Activated CD4-positive, alpha-beta T cell treated with anti-CD3 and anti-CD28 coated beads for 48 hours (primary cell): ENCODE data around the gene FMNL1.
A peak's percentile ranks its signal among the peaks of the same experiment; 100 is the strongest.

Experiments
- DNase-seq: peaks from one replicate; pipeline ENCODE4 v3.0.0-alpha.2; 2020

FMNL1 gene

GRCh38 chr17:45222996-45223538 is 1.4 kb downstream of the FMNL1 start:
- DNase-seq, result no peak

DNA sequence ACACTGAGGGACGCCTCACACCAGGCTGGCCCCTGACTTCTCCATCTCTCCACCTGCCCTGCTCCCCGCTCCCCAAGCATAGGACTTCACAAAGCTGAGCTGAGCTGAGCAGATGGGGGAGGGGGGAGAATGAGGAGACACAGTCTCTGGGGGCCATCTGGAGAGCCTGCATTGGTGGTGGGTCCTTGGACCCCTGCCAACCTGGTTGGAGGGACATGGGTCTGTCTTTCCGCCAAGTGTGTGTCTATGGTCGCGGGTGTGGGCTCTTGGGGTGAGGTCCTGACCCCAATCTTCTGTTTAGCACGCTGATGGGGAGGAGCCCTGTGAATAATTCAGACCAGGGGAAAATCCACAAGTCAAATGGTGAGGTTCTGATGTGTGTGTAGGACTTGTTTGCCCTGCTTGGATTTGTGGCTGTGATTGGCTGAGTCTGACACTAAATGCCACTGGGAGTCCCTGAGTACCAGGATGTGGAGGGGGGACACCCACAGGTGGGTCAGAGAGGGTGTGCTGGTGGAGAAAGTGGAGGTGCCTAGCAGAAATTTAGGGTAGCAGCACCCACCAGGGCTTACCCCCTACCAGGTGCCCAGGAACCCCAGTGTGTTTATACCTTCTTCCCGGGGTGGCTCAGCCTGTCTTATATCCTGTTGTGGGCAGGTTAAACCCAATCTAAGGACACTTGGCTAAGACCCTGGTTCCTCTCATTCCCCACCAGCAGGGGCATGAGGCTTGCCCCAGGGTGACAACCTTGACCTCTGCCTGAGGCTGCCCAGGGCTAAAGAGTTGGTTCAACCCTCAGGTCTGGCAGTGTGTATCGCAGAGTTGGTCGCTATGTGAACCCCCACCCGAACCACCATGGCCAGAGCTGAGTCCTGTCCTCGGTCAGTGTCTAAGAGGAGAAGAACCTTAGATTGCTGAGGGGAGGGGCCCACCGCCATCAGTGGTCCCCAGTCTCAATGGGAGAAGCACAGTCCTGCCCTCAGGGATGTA is 2.1 kb downstream of the FMNL1 start:
- peak; percentile 74 for DNase-seq

GRCh38 chr17:45224671-45225050 is 3.0 kb downstream of the FMNL1 start:
- DNase-seq, result peak; percentile 63

- DNase-seq, result peak; percentile 61
Measured at GRCh38 chr17:45225051-45225700, 3.5 kb downstream of the FMNL1 start.

DNA sequence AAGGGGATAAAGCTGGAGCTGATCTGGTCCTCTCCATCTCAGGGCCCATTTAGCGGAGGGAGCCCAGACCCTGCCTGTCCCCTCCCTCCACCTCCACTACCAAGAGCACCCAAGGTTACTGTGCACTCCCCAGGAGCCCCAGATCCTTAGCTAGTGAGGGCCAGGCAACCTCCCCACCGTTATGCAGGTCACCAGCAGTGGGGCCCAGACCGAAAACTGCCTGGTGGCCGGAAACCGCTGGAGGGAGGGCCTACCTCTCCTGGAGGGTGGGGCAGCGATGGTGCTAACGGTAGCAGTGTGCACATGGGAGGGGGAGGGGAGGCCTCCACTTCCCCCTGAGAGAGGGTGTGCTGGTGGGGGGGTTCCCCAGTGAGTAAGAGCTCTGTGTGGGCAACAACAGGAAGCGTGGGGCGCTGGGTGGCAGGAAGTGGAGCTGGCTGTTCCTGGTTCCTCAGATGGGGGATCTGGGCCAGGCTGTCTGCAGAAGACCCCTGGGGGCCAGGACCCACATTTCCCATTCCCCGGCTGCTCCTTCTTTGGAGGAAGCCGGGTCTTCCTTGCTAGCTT is 4.4 kb downstream of the FMNL1 start:
- peak; percentile 97 for DNase-seq

DNA sequence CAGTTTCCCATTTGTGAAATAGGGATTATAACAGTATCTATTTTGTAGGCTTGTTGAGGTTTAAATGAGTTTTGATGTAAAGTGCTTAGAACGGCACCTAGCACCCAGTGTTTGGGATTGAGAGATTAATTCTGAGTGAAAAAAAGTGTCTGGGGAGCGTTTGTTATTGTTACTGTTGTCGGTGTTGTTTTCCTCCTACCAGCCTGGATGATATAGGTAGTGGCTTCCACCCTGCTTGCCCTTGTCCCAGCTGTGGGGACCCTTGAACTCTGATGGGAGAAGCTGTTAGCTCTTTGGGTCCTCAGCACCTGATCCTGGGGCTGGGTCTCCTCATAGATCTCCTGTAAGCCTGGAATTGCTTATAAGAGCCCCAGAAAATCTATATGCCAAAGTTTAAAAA is 4.9 kb downstream of the FMNL1 start:
- DNase-seq, result no peak

DNA sequence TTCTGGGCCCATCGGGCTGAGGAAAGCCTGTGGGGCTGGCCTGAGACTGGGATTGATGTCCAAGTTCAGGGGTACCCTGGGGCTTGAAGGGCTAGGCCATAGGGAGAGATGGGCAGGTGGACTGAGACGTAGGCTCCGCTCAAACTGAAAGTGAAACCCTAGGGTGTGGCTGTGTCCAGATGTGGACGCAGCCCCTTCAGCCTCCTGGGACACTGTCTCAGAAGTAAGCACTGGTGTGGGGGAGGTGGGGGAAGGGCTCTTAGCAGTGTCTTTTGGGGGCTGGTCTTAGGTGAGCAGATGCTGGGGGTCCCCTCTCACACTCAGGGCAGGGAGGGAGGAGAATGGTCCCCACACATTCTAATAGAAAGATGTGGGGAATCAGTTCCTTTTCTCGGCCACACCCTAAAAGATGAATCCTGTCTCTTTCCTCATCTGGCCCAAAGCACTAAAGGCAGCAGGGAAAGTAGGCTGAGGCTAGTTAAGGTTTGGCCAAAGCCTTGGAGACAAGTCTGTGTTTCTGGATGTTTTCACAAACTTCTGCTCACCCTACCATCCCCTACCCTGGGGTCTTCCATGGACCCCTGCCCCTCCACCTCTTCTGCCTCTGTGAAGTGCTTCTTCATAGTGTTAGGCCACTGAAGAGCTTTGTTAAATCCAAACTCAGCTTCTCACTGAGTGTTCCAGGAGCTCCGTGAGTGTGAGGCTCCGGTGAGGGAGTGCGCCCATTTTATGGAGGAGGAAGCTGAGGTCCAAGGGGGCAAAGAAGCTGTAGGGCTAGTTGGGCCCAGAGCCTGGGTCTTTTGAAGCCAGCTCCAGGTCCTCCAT is 5.6 kb downstream of the FMNL1 start:
- DNase-seq, result no peak

DNA sequence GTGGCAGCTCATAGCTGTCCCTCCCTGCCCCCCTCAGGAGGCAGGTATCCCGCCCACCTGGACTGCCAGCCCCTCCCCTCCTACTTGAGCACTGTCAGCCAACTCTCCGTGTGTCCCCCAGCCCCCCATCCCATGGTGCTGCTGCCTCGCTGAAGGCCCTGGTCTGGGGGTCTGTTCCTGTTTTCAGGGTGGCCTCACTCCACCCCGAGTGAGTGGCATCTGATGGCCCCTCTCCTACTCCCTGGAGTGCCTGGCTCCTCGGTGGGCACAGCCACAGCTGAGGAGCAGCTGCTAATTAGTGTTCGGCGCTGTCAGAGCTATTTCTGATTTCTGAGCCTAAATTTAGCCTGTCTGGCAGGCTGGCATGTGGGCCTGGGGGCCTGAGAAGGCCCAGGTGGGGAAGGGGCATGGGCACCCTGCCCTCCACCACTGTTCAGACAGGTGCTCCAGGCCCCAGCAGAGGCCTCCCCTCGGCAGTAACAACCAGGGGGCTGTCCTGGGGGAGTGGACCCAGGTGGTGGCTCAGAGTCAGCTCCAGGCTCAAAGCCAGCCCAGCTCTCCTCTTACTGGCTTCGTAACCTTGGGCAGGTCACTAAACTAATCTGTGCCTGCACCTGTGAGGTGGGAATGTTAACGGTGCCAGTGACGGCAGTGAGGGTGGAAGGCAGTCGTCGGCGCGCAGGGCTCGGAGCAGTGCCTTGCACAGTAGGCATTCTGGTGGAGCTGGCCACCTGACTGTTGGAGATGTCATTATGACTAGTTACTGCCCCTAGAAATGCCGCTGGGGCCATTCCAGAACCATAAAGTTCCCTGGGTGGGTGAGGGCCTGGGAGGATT is 6.5 kb downstream of the FMNL1 start:
- DNase-seq, result peak; percentile 58

- peak; percentile 93 for DNase-seq
Measured at GRCh38 chr17:45228763-45229539, 7.3 kb downstream of the FMNL1 start.

DNA sequence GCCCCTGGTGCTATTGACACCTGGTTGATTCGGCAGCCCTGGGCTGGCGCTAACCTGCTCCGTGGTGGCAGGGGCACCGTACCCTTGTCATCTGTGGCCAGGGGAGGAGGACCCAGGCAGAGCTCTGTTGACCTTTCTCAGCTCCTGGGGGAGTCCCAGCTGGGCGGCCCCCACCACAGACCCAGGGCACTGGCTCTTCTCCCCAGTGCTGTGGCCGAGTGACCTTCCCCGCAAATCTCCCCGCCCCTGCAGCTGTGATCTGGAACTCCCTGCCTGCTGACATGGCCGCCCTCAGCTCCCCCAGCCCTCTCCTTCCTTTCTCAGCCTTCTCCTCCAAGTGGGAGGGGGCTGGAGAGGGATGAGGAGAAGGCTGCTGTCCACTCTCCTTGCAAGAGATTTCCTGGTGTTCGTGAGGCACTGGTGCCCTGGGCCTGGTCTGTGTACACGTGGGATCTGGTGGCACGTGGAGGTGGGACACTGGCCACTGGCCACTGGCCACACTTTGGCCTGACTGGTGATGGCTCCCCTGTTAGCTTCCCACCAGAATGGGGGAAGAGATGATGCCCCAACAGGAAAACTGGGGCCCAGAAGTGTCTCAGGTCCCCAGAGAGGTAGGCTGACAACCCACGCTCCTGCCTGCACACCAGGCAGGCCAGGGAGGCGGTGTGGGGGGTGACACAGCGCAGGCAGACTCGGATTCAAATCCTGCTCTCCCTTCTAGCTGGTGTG is 8.2 kb downstream of the FMNL1 start:
- peak; percentile 51 for DNase-seq

DNA sequence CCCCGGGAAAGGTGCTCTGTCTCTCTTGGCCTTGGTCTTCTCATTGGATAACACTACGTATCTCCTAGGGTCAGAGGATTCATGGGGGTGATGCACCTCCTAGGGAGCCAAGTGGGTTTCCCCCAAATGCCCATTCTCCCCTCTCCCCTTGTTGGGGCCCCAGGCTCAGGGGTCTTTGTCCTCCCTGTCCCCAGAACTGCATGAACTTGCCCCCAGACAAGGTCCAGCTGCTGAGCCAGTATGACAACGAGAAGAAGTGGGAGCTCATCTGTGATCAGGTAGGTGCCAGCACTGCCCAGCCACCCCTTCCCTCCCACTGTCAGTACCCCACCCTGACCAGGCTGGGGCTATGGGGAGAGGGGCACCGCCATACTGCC is 8.7 kb downstream of the FMNL1 start:
- DNase-seq, result no peak

GRCh38 chr17:45230787-45231480 is 9.2 kb downstream of the FMNL1 start:
- DNase-seq, result no peak

GRCh38 chr17:45231481-45232116 is 9.9 kb downstream of the FMNL1 start:
- peak; percentile 45 for DNase-seq

DNA sequence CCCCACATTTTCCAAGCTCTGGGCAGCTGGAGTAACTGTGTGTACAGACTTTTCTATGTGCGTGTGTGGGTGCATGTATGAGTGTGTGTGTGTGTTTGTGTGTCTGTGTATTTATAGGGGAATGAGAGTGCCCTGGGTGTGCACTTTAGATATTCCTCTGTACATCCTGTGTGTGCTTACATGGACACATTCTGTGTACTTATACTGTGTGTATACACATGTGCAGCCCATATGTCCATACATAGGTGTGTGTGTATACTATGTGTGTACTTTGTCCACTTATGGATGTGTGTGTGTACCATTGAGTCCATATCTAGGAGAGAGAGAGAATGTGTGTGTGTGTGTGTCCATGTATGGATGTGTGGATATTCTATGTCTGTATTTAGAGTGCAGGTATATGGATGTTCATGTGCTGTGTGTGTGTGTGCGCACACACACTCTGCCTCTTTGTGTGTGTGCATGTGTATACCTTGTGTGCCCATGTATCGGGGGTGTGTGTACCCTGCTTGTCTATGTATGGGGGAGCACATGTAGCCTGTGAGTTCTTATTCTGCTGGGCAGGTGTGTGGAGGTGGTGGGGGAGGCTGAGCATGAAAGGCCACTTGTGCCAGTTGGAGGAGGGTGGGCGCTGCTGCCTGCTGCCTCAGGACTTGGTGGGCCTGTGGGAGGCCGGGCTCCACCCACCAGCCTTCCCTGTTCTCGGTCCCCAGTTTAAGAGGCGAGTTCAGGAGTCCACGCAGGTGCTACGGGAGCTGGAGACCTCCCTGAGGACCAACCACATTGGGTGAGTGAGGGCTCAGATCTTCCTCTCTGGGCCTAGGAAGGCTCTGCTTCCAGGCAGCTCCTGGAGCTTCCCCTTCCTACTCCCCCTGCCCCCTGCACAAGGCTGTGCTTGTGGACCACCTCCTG is 11.1 kb downstream of the FMNL1 start:
- no peak for DNase-seq

DNA sequence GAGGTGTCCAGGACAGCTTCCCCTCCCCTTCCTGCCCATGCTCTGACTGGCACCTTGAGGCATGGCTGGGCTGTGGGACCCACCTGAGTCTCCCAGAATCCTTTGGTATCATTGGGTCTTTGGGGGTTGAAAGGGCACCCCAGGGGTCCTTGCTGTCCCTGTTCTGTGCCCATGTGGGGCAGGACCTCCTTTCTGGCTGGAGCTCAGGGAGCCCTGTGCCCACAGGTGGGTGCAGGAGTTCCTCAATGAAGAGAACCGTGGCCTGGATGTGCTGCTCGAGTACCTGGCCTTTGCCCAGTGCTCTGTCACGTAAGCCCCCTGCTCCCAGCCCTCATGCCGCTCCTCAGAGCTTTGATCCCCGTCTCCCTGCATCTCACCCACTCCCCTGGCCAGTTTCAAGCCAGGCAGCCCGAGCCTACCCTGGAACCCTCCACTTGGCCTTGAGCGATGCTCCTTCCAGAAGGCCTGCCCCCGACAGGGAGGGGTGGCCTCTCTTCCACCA is 11.8 kb downstream of the FMNL1 start:
- DNase-seq, result no peak

GRCh38 chr17:45234641-45235415 is 13.1 kb downstream of the FMNL1 start:
- DNase-seq, result peak; percentile 60
